Heart left ventricle (tissue), 13 donors: ENCODE measurements around the gene OSBPL10.

Source experiments
- CTCF ChIP-seq, 12 donors: fragments of 200-600 bp; sonication (generic) in 4 of 12; IDR thresholded peaks; one replicate each; pipeline versions ENCODE4 v1.5.0 to v1.8.0; 2018 to 2022; ENCODE audit warnings: antibody characterized with exemption in 12 of 12, mild to moderate bottlenecking in 5 of 12
- POLR2A ChIP-seq, 2 donors: fragments of 450-650 bp; IDR thresholded peaks; one replicate each; pipeline ENCODE4 v1.6.1; 2017; ENCODE audit warnings: antibody characterized with exemption in 2 of 2, mild to moderate bottlenecking in 2 of 2, moderate library complexity in 2 of 2
- donor health status: ischemic (EF 13 %, LVEDD 7.1; RV severe dilation, severe dysfunction).
- donor health status: DM: no; HTN: yes; CAD: no.
- donor health status: DM: no; HTN: no; CAD: no.
- donor health status: ischemic (EF 25% LVEDD 6.9; RV normal size, moderate dysfunction).
- donor health status: ischemic (EF 25% LVEDD 5.7; RV mildly dilated, moderate dysfunction).
- donor health status: ischemic (EF 35%, LVEDD 5.7; RV mildly dilated, moderate dysfunction).
- donor health status: nonischemic (EF 11% LVEDD 7.7; RV severe dilation, severe dysfunction).
- donor health status: DM: yes; HTN: yes; CAD: no.
- donor health status: PGD.
- donor health status: ischemic (EF 29% LVEDD 5.4; RV normal size, mild dysfunction).
- donor health status: nonischemic (EF 23%, LVEDD 6.1; RV moderate dilation, normal function).

DNA sequence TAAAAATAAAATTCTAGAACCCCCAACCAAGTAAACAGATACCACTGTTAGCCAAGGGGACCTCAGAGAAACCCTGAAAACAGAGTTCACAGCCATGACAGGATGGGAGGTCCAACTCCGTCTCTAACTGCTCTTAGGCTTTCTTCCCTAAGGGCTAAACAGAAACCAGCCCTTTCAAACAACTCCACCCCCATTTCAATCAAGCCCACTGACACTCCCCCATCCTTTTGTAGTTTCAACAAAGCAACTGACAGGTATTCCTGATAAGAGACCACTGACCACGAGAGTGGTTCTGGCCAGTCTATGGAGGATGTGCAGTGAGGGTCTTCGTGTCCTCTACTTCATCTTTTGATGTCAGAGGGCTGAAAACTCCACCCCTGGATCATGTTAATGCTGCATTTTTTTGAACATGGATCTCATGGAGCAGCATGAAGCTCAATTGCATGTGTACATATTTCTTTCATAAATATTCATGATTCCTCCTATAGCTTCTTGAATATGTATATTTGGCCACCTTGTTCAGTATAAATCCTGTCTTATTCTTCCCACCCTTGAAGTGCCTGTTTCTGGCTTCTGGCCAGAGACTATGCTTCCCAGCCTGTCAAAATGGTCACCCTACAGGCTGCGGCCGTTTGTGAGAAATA lies 222.6 kb downstream of the OSBPL10 start:
- no peak for TF ChIP-seq CTCF (IDR thresholded peaks at IDR 0.05)
- no peak for TF ChIP-seq POLR2A (IDR thresholded peaks at IDR 0.05)
